NCI-H1417 treated with DMSO at 0.1 percent for 48 hours (cell line): ENCODE data around the gene TRIML2.
"Not testable (repeated sequence)": the region's sequence is repeated elsewhere in the genome, so short reads cannot be mapped to it uniquely, and the experiment has no call there.

Experiments
- DNase-seq: peaks from one replicate; lab custom pipeline; 2025; lab: John Stamatoyannopoulos, UW

Gene TRIML2

DNA sequence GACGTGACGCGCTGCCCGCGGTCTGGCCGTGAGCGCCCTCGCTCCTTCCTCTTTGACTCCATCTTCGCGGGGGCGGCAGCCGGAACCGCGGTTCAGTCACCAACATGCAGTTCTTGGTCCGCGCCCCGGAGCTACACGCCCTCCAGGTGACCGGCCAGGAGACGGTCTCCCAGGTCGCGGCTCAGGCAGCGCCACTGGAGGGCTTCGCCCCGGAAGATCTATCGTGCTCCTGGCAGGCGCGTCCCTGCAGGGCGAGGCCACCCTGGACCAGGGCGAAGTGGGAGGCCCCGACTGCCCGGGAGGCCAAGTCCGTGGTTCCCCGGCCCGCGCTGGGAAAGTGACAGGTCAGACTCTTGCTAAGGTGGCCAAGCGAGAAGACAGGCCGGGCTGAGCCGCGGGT lies 2.9 kb downstream of the TRIML2 start:
- no peak for DNase-seq

DNA sequence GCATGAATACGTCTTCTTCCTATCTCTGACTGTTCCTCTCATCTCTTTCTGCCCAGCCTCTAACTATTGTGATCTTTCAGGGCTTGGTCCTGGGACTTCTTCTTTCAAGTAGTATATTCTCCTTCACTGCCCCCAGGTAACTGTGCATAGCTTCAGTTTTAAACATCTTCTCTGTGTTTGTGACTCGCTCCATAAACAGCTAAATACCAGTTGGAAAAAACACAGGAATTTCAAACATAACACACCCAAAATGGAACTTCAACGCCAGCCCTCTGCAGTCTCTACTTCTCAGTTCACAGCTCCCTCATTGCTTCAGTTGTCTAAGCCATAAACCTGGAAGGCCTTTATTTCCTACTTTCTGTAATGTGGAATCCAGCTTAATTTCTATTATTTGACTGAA lies 16.6 kb downstream of the TRIML2 start:
- DNase-seq, result no peak

DNA sequence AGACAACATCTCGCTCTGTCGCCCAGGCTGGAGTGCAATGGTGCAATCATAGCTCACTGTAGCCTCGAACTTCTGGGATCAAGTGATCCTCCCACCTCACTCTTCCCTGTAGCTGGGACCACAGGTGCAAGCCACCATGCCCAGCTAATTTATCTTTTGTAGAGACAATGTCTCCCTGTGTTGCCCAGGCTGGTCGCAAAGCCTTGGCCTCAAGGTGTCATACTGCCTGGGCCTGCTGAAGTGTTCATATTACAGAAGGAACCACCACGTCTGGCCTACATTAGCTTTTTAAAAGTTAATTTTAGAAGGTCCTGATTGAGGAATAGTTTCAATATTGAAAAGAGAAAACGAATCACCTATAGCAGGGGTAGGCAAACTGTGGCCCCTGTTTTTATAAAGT lies 22.5 kb downstream of the TRIML2 start:
- DNase-seq, result no peak

- DNase-seq, result no peak
Observed at GRCh38 chr4:188082796-188083195, 26.6 kb downstream of the TRIML2 start.

GRCh38 chr4:188078116-188078515 lies 31.3 kb downstream of the TRIML2 start:
- DNase-seq, result no peak

- no peak for DNase-seq
Observed at GRCh38 chr4:188076169-188076568, 33.2 kb downstream of the TRIML2 start.

- DNase-seq, result no peak
Observed at GRCh38 chr4:188061083-188061482, 48.3 kb downstream of the TRIML2 start.

- DNase-seq, result no peak
Observed at GRCh38 chr4:188053302-188053701, 56.1 kb downstream of the TRIML2 start.

GRCh38 chr4:188046657-188047056 lies 62.7 kb downstream of the TRIML2 start:
- no peak for DNase-seq

- not testable (repeated sequence) for DNase-seq
Observed at GRCh38 chr4:188045461-188045860, 63.9 kb downstream of the TRIML2 start.

DNA sequence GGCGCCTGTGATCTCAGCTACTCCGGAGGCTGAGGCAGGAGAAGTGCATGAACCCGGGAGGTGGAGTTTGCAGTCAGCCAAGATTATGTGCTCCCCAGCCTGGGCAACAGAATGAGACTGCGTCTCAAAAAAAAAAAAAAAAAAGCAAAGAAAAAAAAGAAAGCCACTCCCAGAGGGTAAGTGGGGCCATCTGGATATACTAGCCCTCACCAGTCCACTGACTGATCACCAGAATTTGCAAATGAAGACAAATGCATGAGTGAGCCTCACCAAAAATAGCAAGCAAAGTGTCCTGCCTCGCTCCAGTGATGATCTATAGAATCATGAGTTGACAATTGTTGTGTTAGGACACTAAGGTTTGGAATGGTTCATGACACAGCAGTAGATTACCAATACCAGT lies 66.2 kb downstream of the TRIML2 start:
- DNase-seq, result no peak

DNA sequence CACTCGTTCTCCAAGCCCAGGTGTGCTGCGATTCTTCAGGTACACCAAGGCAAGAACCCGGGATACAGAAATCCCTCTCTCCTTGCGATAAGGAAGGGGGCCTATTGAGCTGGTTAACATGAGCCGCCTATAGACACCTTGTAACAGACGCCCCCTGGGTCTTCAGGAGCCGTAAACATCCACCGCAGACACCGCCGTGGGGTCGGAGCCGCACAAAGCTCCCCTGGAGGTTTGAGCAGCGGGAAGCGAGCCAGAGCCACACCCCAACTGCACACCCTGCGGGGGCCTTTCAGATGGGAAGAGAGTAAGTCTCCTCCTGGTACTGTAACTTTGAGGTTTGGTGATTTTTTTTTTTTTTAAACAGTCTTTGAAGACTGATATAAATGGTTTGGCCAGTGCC lies 67.2 kb downstream of the TRIML2 start:
- DNase-seq, result no peak

- DNase-seq, result no peak
Observed at GRCh38 chr4:188041721-188042120, 67.7 kb downstream of the TRIML2 start.
